Lower leg skin (tissue), 3 donors: Measurements from ENCODE around the gene STX1B.

Experiments used
- POLR2A ChIP-seq, 2 donors: fragments of 450-650 bp; IDR thresholded peaks; one replicate each; pipeline ENCODE4 v1.6.1; 2016 to 2017; ENCODE audit warnings: antibody characterized with exemption in 2 of 2, mild to moderate bottlenecking in 1 of 2, moderate library complexity in 1 of 2
- TF ChIP-seq, protein P1 (sequence below), 3 donors: fragments of 450-650 bp; IDR thresholded peaks; one replicate each; pipeline ENCODE4 v1.5.1; 2016; ENCODE audit warnings: antibody characterized with exemption in 3 of 3, mild to moderate bottlenecking in 3 of 3, moderate library complexity in 2 of 3

DNA sequence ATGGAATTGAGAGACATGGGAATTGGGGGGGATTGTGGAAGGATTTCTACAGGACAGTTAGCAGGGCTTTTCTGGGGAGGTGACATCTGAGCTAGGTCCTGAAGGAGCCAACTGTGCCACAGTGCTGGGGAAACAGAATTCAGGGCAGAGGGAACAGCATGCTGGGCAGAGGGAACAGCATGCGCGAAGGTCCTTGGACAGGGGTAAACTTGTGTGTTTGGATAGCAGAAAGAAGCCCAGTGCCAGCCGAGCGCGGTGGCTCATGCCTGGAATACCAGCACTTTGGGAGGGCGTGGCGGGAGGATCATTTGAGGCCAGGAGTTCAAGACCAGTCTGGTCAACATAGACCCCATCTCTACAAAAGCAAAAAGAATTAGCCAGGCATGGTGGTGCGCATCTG is 3.8 kb downstream of the STX1B start:
- TF ChIP-seq, protein P1, sequence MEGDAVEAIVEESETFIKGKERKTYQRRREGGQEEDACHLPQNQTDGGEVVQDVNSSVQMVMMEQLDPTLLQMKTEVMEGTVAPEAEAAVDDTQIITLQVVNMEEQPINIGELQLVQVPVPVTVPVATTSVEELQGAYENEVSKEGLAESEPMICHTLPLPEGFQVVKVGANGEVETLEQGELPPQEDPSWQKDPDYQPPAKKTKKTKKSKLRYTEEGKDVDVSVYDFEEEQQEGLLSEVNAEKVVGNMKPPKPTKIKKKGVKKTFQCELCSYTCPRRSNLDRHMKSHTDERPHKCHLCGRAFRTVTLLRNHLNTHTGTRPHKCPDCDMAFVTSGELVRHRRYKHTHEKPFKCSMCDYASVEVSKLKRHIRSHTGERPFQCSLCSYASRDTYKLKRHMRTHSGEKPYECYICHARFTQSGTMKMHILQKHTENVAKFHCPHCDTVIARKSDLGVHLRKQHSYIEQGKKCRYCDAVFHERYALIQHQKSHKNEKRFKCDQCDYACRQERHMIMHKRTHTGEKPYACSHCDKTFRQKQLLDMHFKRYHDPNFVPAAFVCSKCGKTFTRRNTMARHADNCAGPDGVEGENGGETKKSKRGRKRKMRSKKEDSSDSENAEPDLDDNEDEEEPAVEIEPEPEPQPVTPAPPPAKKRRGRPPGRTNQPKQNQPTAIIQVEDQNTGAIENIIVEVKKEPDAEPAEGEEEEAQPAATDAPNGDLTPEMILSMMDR (IDR thresholded peaks at IDR 0.05) = no peak
- TF ChIP-seq POLR2A (IDR thresholded peaks at IDR 0.05) = no peak
